H1 (cell line): Measurements from ENCODE around the gene PXN. TPM values are rescaled to one million over a fixed set of nuclear protein-coding genes. Genes with fewer than 3 reads are reported as not detected.

ENCODE experiments used
- CTCF ChIA-PET: fragments of 300-600 bp; sonication (Branson Sonifier 250); formaldehyde crosslinking; loops from one replicate; lab custom pipeline; 2021; ENCODE audit not compliant: partially characterized antibody; lab: Charles Lee
- POLR2A ChIA-PET: fragments of 300-600 bp; sonication (Branson Sonifier 250); formaldehyde crosslinking; loops from one replicate; lab custom pipeline; 2021; ENCODE audit warnings: inconsistent platforms; ENCODE audit not compliant: partially characterized antibody; lab: Charles Lee
- DNase-seq, 2 experiments: peaks; one replicate each; pipeline versions ENCODE4 v3.0.0 to v3.0.0-alpha.2; 2010 to 2022; ENCODE audit warnings: low spot score in 2 of 2, low read depth in 1 of 2, mixed read lengths in 1 of 2
- FAIRE-seq: peaks from 2 replicates; lab custom pipeline; 2011; peaks lifted over from hg19 to GRCh38; lab: Jason Lieb, UNC
- H2AFZ ChIP-seq: 2 replicates; pipeline ENCODE4 v1.8.1; 2012; ENCODE audit warnings: low read length, inconsistent platforms
- H2AK5ac ChIP-seq: 2 replicates; pipeline ENCODE4 v1.6.1; 2013; ENCODE audit warnings: low read depth, low read length
- H2BK120ac ChIP-seq: replicated peaks from 2 replicates; pipeline ENCODE3; 2013; ENCODE audit warnings: low read depth, low read length, inconsistent platforms
- H2BK12ac ChIP-seq: 2 replicates; pipeline ENCODE4 v1.6.1; 2013; ENCODE audit warnings: low read depth, low read length
- H2BK15ac ChIP-seq: 2 replicates; pipeline ENCODE4 v1.6.1; 2013; ENCODE audit warnings: low read length
- H2BK20ac ChIP-seq: 2 replicates; pipeline ENCODE4 v1.6.1; 2013; ENCODE audit warnings: low read length
- H2BK5ac ChIP-seq: 2 replicates; pipeline ENCODE4 v1.6.1; 2013; ENCODE audit warnings: low read depth, low read length
- H3K14ac ChIP-seq: 2 replicates; pipeline ENCODE4 v1.6.1; 2013; ENCODE audit warnings: inconsistent platforms; ENCODE audit not compliant: insufficient read length
- H3K18ac ChIP-seq: 2 replicates; pipeline ENCODE4 v1.6.1; 2013; ENCODE audit warnings: low read length; ENCODE audit errors: extremely low read depth
- H3K23ac ChIP-seq: 2 replicates; pipeline ENCODE4 v1.6.1; 2013; ENCODE audit warnings: inconsistent platforms; ENCODE audit not compliant: insufficient read length
- H3K23me2 ChIP-seq: 2 replicates; pipeline ENCODE4 v1.6.1; 2013; ENCODE audit warnings: low read depth, low read length
- H3K27ac ChIP-seq: 2 replicates; pipeline ENCODE4 v1.6.1; 2011; ENCODE audit warnings: low read depth, low read length, inconsistent platforms
- H3K27me3 ChIP-seq, 4 experiments: replicated peaks in 1 of 4; 1 replicate in 1 of 4; 2 replicates in 3 of 4; pipeline versions ENCODE4 v1.6.1 to v1.8.1; 2011 to 2013; ENCODE audit warnings: low read length in 3 of 4, mild to moderate bottlenecking in 3 of 4, inconsistent platforms in 2 of 4, mixed read lengths in 2 of 4, moderate library complexity in 1 of 4; ENCODE audit not compliant: control insufficient read depth in 3 of 4, insufficient read depth in 3 of 4; ENCODE audit errors: extremely low read depth in 1 of 4
- H3K36me3 ChIP-seq, 4 experiments: 2 replicates each; pipeline versions ENCODE4 v1.6.1 to v1.8.1; 2011 to 2013; ENCODE audit warnings: mild to moderate bottlenecking in 4 of 4, low read length in 3 of 4, moderate library complexity in 2 of 4, control low read depth in 1 of 4, inconsistent platforms in 1 of 4; ENCODE audit not compliant: insufficient read depth in 4 of 4, control insufficient read depth in 2 of 4
- H3K4ac ChIP-seq: replicated peaks from 2 replicates; pipeline ENCODE3; 2013; ENCODE audit warnings: low read length, low read depth, mixed read lengths, inconsistent platforms; ENCODE audit not compliant: insufficient read length
- H3K4me1 ChIP-seq, 4 experiments: replicated peaks in 1 of 4; 1 replicate in 1 of 4; 2 replicates in 3 of 4; pipeline versions ENCODE4 v1.6.1 to v1.8.1; 2011 to 2013; ENCODE audit warnings: low read length in 3 of 4, inconsistent platforms in 2 of 4, mixed read lengths in 1 of 4; ENCODE audit not compliant: insufficient read depth in 4 of 4, control insufficient read depth in 3 of 4
- H3K4me2 ChIP-seq, 2 experiments: 2 replicates each; pipeline versions ENCODE4 v1.6.1 to v1.8.1; 2011 to 2013; ENCODE audit warnings: low read depth in 2 of 2, low read length in 2 of 2, control low read depth in 1 of 2, inconsistent platforms in 1 of 2, mild to moderate bottlenecking in 1 of 2; ENCODE audit not compliant: insufficient read depth in 1 of 2
- H3K4me3 ChIP-seq, 4 experiments: fragments of 200-600, 300-600 bp in 1 of 4; sonication (generic), shearing (Covaris generic), sonication (Bioruptor Twin) in 1 of 4; 2 replicates each; pipeline versions ENCODE4 v1.5.1 to v1.8.1; 2011 to 2016; ENCODE audit warnings: low read length in 4 of 4, low read depth in 3 of 4, control low read depth in 2 of 4, inconsistent platforms in 2 of 4, mild to moderate bottlenecking in 2 of 4, mixed read lengths in 1 of 4, moderate library complexity in 1 of 4; ENCODE audit not compliant: insufficient read depth in 2 of 4; ENCODE audit errors: extremely low read depth in 1 of 4
- H3K56ac ChIP-seq: replicated peaks from 2 replicates; pipeline ENCODE3; 2013; ENCODE audit warnings: low read depth, mild to moderate bottlenecking, mixed read lengths, low read length, inconsistent platforms; ENCODE audit not compliant: insufficient read length
- H3K79me1 ChIP-seq: 2 replicates; pipeline ENCODE4 v1.6.1; 2013; ENCODE audit warnings: low read depth, low read length, control low read depth
- H3K79me2 ChIP-seq, 2 experiments: 2 replicates each; pipeline versions ENCODE4 v1.6.1 to v1.8.1; 2012 to 2013; ENCODE audit warnings: low read length in 2 of 2, mild to moderate bottlenecking in 2 of 2, inconsistent platforms in 1 of 2; ENCODE audit not compliant: insufficient read depth in 2 of 2, control insufficient read depth in 1 of 2
- H3K9ac ChIP-seq, 4 experiments: replicated peaks in 1 of 4; 1 replicate in 1 of 4; 2 replicates in 3 of 4; pipeline versions ENCODE4 v1.6.1 to v1.8.1; 2011 to 2013; ENCODE audit warnings: low read depth in 3 of 4, low read length in 3 of 4, control low read depth in 2 of 4, mild to moderate bottlenecking in 2 of 4, moderate library complexity in 2 of 4, inconsistent platforms in 1 of 4; ENCODE audit errors: extremely low read depth in 1 of 4
- H3K9me3 ChIP-seq, 2 experiments: 2 replicates each; pipeline versions ENCODE4 v1.6.1 to v1.8.1; 2012 to 2013; ENCODE audit warnings: mild to moderate bottlenecking in 2 of 2, moderate library complexity in 2 of 2, control low read depth in 1 of 2, inconsistent platforms in 1 of 2, low read depth in 1 of 2, low read length in 1 of 2, mixed read lengths in 1 of 2; ENCODE audit not compliant: insufficient read depth in 2 of 2
- H4K20me1 ChIP-seq, 2 experiments: replicated peaks in 1 of 2; 2 replicates each; pipeline versions ENCODE3 to v1.8.1; 2011 to 2013; ENCODE audit warnings: inconsistent platforms in 2 of 2, low read length in 2 of 2, mild to moderate bottlenecking in 1 of 2; ENCODE audit not compliant: insufficient read depth in 2 of 2, control insufficient read depth in 1 of 2
- H4K5ac ChIP-seq: 2 replicates; pipeline ENCODE4 v1.6.1; 2013; ENCODE audit warnings: low read length, low read depth, mixed read lengths, inconsistent platforms; ENCODE audit not compliant: insufficient read length
- H4K8ac ChIP-seq: 2 replicates; pipeline ENCODE4 v1.8.0; 2013; ENCODE audit warnings: mild to moderate bottlenecking, moderate library complexity, low read length, inconsistent platforms; ENCODE audit not compliant: insufficient read depth; ENCODE audit errors: extremely low read depth
- H4K91ac ChIP-seq: replicated peaks from 2 replicates; pipeline ENCODE3; 2013; ENCODE audit warnings: low read length, mixed read lengths, inconsistent platforms; ENCODE audit not compliant: insufficient read length
- ATF2 ChIP-seq: IDR thresholded peaks from 2 replicates; pipeline ENCODE4 v1.6.1; 2012; ENCODE audit warnings: low read length, inconsistent platforms
- BACH1 ChIP-seq: IDR thresholded peaks from 2 replicates; pipeline ENCODE4 v1.6.1; 2012; ENCODE audit warnings: low read length, improper control_type of control experiment
- BRCA1 ChIP-seq: IDR thresholded peaks from 2 replicates; pipeline ENCODE4 v1.6.1; 2012; ENCODE audit warnings: low read depth, low read length, improper control_type of control experiment
- CHD1 ChIP-seq: IDR thresholded peaks from 2 replicates; pipeline ENCODE4 v1.6.1; 2012; ENCODE audit warnings: low read depth, low read length, improper control_type of control experiment
- EGR1 ChIP-seq: IDR thresholded peaks from 2 replicates; pipeline ENCODE4 v1.6.1; 2011; ENCODE audit warnings: low read depth, low read length, borderline replicate concordance
- EZH2 ChIP-seq: fragments of 200-600 bp; sonication (generic); IDR thresholded peaks from 2 replicates; pipeline ENCODE4 v1.7.1; 2012; ENCODE audit warnings: low read depth, mild to moderate bottlenecking, moderate library complexity, low read length, inconsistent platforms; ENCODE audit not compliant: severe bottlenecking
- FOSL1 ChIP-seq: IDR thresholded peaks from 2 replicates; pipeline ENCODE4 v1.6.1; 2011; ENCODE audit warnings: mild to moderate bottlenecking, low read depth, low read length, moderate library complexity; ENCODE audit not compliant: insufficient read depth
- NANOG ChIP-seq: IDR thresholded peaks from 2 replicates; pipeline ENCODE4 v1.6.1; 2011; ENCODE audit warnings: low read length, low read depth, mild to moderate bottlenecking, inconsistent platforms; ENCODE audit not compliant: insufficient read depth, poor library complexity, severe bottlenecking
- RAD21 ChIP-seq, 2 experiments: IDR thresholded peaks in 1 of 2; conservative IDR thresholded peaks in 1 of 2; 2 replicates each; pipeline ENCODE4 v1.6.1; 2011; ENCODE audit warnings: low read depth in 2 of 2, low read length in 2 of 2, improper control_type of control experiment in 1 of 2, inconsistent platforms in 1 of 2, mild to moderate bottlenecking in 1 of 2, moderate library complexity in 1 of 2
- RXRA ChIP-seq: IDR thresholded peaks from 2 replicates; pipeline ENCODE4 v1.6.1; 2011; ENCODE audit warnings: low read depth, mild to moderate bottlenecking, low read length, moderate library complexity; ENCODE audit not compliant: insufficient read depth
- SIX5 ChIP-seq: IDR thresholded peaks from 2 replicates; pipeline ENCODE4 v1.6.1; 2011; ENCODE audit warnings: mild to moderate bottlenecking, low read depth, low read length
- SP2 ChIP-seq: IDR thresholded peaks from 2 replicates; pipeline ENCODE4 v1.6.1; 2012; ENCODE audit warnings: mild to moderate bottlenecking, low read length, inconsistent platforms
- WGBS, 2 experiments: shearing (Covaris generic) in 1 of 2; methylation state at CpG; one replicate each; pipeline versions ENCODE4 v1.1.6 to v1.1.7; 2013 to 2015; ENCODE audit warnings: low lambda C conversion rate in 2 of 2, mixed read lengths in 2 of 2, inconsistent platforms in 1 of 2, low coverage in 1 of 2, missing lambda C conversion rate in 1 of 2; ENCODE audit not compliant: insufficient replicate concordance in 2 of 2, insufficient coverage in 1 of 2, insufficient read length in 1 of 2; ENCODE audit errors: extremely low coverage in 1 of 2, missing lambda C conversion rate in 1 of 2; 5-methylcytosine and 5-hydroxymethylcytosine counted together
- polyA plus RNA-seq, 7 experiments: library from polyadenylated mRNA; depleted of rRNA in 3 of 7; stranded (reverse) in 5 of 7; unstranded in 2 of 7; fragments of >200 nt in 5 of 7; fragments of 200-250 nt in 2 of 7; gene quantifications; 1 replicate in 5 of 7; 2 replicates in 1 of 7; 4 replicates in 1 of 7; pipeline versions ENCODE4 v1.2.1 to v1.2.3, GENCODE V29; 2011 to 2013; ENCODE audit warnings: missing spikeins in 2 of 7, mixed read lengths in 2 of 7
- total RNA-seq: library from RNA; stranded (reverse); fragmentation: NEBNext Ultra II Directional; extraction: Animal tissue kit (Norgen Biotek cat#: 25700); gene quantifications from 2 replicates; pipeline ENCODE4 v1.2.1, GENCODE V29; 2021

Gene PXN
- total and polyA plus RNA-seq, 2 of the 8 experiments (the other 6 are each of a cell fraction or from before 2014, with no cell fraction given) = 51.0 to 105 TPM

GRCh38 chr12:120204171-120204570, 61.4 kb downstream of the PXN start:
- no peak overlapping the region for H4K8ac ChIP-seq
- no peak overlapping the region for H3K9ac ChIP-seq
- peaks cover 0 to 2% (median under 1%) of the 10 kb centered on the region in 4 experiments; a peak in 5 of 7 replicates for H3K4me1 ChIP-seq
- no peak overlapping the region for H3K4ac ChIP-seq
- no peak overlapping the region for H4K5ac ChIP-seq
- DNase-seq = no peak
- no peak overlapping the region for H2AFZ ChIP-seq
- no peak overlapping the region for H4K91ac ChIP-seq
- 92% methylated on average over 7 of the region's 7 CpGs; no CpG with 5 or more reads in 1 of the 2 experiments for whole genome bisulfite sequencing, 2 experiments
- peaks cover 11 to 23% of the 10 kb centered on the region in 2 experiments for H3K79me2 ChIP-seq
- H2AK5ac ChIP-seq = no peak overlapping the region
- peaks cover 3 to 29% (median 17%) of the 10 kb centered on the region in 4 experiments; a peak in 7 of 8 replicates for H3K36me3 ChIP-seq
- POLR2A ChIA-PET = interaction anchor here (1.0 to 88.3 kb wide), 5 partner anchors 5 to 87 kb away, joined by 3 to 4270 read pairs (median 1305); partner anchors contain the start of genes GCN1, PXN, RNU4-1 and RNU4-2
- no peak overlapping the region for H2BK20ac ChIP-seq
- no peak overlapping the region for H2BK120ac ChIP-seq
- H3K9me3 ChIP-seq = no peaks in the 10 kb centered on the region
- no peak overlapping the region for H2BK12ac ChIP-seq
- H3K79me1 ChIP-seq = 0 out of 2 replicates have a peak, but pooled peaks cover 2% of the 10 kb centered on the region
- H3K23me2 ChIP-seq = peaks cover 12% of the 10 kb centered on the region
- no peak overlapping the region for H3K23ac ChIP-seq
- no peak overlapping the region for H2BK5ac ChIP-seq
- H2BK15ac ChIP-seq = no peak overlapping the region
- no peak overlapping the region for H3K18ac ChIP-seq
- no peak for FAIRE-seq
- H3K56ac ChIP-seq = no peak overlapping the region
- no peak overlapping the region for H3K14ac ChIP-seq
- CTCF ChIA-PET = interaction anchor here (0.6 to 1.8 kb wide), 6 partner anchors 8 to 116 kb away, joined by 3 to 7 read pairs (median 3); no protein-coding TSS in a partner anchor
- H4K20me1 ChIP-seq = peaks cover under 1 to 7% of the 10 kb centered on the region in 2 experiments
- no peak overlapping the region for H3K4me2 ChIP-seq
- H3K27me3 ChIP-seq = no peaks in the 10 kb centered on the region
- H3K4me3 ChIP-seq = no peak overlapping the region
- H3K27ac ChIP-seq = no peak overlapping the region
- TF ChIP-seq EZH2 (no peak), ATF2 (no peak), BRCA1 (no peak), RXRA (no peak), RAD21 (IDR thresholded peaks at IDR 0.05 in 1 of 2, conservative IDR thresholded peaks at IDR 0.05 in 1 of 2; ENCODE audit: low read depth in 2 of 2, low read length in 2 of 2) (no peak), FOSL1 (no peak), SP2 (no peak), EGR1 (no peak), NANOG (no peak), CHD1 (no peak), SIX5 (no peak), BACH1 (no peak)
